ENCODE results near the gene RAP1GAP. TPM values are rescaled to one million over a fixed set of nuclear protein-coding genes. Genes with fewer than 3 reads are reported as not detected.
A peak's percentile ranks its signal among the peaks of the same experiment; 100 is the strongest.

Gene RAP1GAP
- total and polyA plus RNA-seq, 5 donors: 15.3 to 18.7 (median 16.8) TPM

DNA sequence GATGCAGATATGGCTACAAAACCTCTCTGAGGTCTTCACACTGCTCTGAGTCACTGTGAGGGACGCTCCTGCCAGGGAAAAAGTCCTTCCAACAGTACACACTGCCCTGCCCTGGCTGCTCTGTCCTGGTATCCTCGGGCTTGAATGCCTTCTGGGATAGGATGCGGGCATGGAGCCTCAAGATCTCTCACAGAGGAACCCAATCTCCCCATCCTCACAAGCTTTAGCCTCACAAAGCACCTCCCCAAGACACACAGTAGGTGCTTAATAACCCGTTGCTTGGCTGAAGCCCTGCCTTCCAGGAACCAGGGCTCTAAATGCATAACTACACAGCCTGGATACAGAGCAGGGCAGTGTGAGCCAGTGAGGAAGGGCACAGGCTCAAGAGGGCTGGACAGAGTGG is 9.2 kb downstream of the RAP1GAP start:
- no peaks in the 10 kb centered on the region for H3K9me3 ChIP-seq (ENCODE audit: control insufficient read depth, low read length)
- intact Hi-C loops (cut with DNase I): loop anchor here in 3 of 4 donors (5.0 to 10.0 kb wide), 6 partner anchors 143 to 425 kb away; no protein-coding TSS in a partner anchor
- H3K4me3 ChIP-seq (ENCODE audit: low read length): no peak overlapping the region
- peaks cover 3% of the 10 kb centered on the region for H3K4me1 ChIP-seq (ENCODE audit: control insufficient read depth, insufficient read depth, low read length)
- no peak for ATAC-seq
- H3K27me3 ChIP-seq (ENCODE audit: control insufficient read depth, insufficient read depth): no peaks in the 10 kb centered on the region
- H3K27ac ChIP-seq (ENCODE audit: low read length): no peak overlapping the region
- DNase-seq: no peak
- 47% methylated on average over 4 of the region's 4 CpGs for WGBS

GRCh38 chr1:21659099-21659923 is 9.8 kb downstream of the RAP1GAP start:
- 2% methylated on average over 64 of the region's 64 CpGs for WGBS
- Histone ChIP-seq H3K4me1 (ENCODE audit: control insufficient read depth, insufficient read depth, low read length) (peaks cover 3% of the 10 kb centered on the region), H3K27me3 (ENCODE audit: control insufficient read depth, insufficient read depth) (no peaks in the 10 kb centered on the region), H3K9me3 (ENCODE audit: control insufficient read depth, low read length) (no peaks in the 10 kb centered on the region), H3K27ac (ENCODE audit: low read length) (no peak overlapping the region), H3K4me3 (ENCODE audit: low read length) (no peak overlapping the region)
- intact Hi-C loops (cut with DNase I): loop anchor here in 3 of 4 donors (5.0 to 10.0 kb wide), 5 partner anchors 145 to 425 kb away; no protein-coding TSS in a partner anchor
- ATAC-seq: peak; percentile 82 to 87
- peak; percentile 71 to 90 (median 86) for DNase-seq

DNA sequence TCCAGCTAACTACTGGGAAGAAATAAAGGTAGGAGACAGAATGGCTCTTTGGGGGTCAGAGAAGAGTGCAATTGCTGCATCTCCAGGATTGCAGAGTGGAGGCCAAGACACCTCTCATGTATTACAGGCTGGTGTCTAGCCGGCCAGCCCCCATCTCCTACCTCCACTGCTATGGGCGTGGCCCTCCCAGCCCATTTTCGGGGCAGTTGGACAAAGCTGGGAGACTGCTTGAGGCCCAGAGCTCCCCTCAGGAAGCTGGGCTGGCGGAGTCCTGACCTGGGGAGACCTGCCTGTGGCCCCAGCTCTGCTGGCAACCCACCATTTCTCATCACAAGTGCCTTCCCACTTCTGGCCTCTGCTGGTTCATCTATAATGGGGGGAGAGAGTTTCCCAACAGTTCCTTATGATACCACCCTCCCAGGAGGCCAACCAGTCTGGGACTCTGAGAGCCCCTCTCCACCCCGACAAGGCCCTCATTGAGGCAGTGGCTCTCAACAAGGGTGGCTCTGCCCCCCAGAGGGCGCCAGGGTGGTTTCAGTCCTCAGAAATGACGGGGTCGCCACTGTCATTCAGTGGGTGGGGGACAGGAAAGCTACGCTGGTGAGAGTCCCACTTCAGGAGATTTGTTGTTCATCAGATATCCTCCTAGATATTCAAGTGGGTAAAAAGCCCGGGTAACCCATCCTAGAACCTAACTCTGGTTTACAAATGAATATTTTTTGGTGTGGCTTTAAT is 11.5 kb downstream of the RAP1GAP start:
- no peak for DNase-seq
- Histone ChIP-seq H3K9me3 (ENCODE audit: control insufficient read depth, low read length) (no peaks in the 10 kb centered on the region), H3K27ac (ENCODE audit: low read length) (no peak overlapping the region), H3K27me3 (ENCODE audit: control insufficient read depth, insufficient read depth) (no peaks in the 10 kb centered on the region), H3K4me3 (ENCODE audit: low read length) (no peak overlapping the region), H3K4me1 (ENCODE audit: control insufficient read depth, insufficient read depth, low read length) (peaks cover 3% of the 10 kb centered on the region)
- intact Hi-C loops (cut with DNase I): loop anchor here (2.0 to 10.0 kb wide), 6 partner anchors 143 to 423 kb away; partner anchors contain the start of gene ALPL (in 1 of the 4)
- 64% methylated on average over 10 of the region's 10 CpGs for WGBS
- no peak for ATAC-seq

DNA sequence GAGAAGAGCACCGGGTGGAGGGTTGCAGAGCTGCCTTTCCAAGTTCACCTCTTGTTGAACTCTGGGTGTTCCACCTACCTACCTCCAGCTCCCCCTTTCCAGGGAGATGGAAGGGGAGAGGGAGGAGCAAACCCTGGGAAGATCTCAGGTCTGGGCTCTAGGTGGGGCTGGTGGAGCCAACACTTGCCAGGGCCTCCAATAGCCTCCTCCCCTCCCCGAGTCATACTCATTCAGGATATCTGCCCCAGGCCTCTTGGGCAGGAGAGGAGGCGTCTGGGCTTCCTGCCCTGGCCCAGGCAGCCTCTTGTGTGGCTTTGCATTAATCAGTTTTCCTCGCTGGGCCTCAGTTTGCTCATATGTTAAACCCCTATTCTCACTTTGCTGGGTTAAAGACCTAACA is 13.4 kb downstream of the RAP1GAP start:
- 41% methylated on average over 4 of the region's 4 CpGs for WGBS
- no peaks in the 10 kb centered on the region for H3K9me3 ChIP-seq (ENCODE audit: control insufficient read depth, low read length)
- no peak overlapping the region for H3K27ac ChIP-seq (ENCODE audit: low read length)
- ATAC-seq (no peak), DNase-seq (no peak)
- H3K27me3 ChIP-seq (ENCODE audit: control insufficient read depth, insufficient read depth): no peaks in the 10 kb centered on the region
- H3K4me3 ChIP-seq (ENCODE audit: low read length): no peak overlapping the region
- peaks cover 8% of the 10 kb centered on the region for H3K4me1 ChIP-seq (ENCODE audit: control insufficient read depth, insufficient read depth, low read length)
- intact Hi-C loops (cut with DNase I): loop anchor here (2.0 to 10.0 kb wide), 6 partner anchors 141 to 421 kb away; partner anchors contain the start of gene ALPL (in 1 of the 4)

DNA sequence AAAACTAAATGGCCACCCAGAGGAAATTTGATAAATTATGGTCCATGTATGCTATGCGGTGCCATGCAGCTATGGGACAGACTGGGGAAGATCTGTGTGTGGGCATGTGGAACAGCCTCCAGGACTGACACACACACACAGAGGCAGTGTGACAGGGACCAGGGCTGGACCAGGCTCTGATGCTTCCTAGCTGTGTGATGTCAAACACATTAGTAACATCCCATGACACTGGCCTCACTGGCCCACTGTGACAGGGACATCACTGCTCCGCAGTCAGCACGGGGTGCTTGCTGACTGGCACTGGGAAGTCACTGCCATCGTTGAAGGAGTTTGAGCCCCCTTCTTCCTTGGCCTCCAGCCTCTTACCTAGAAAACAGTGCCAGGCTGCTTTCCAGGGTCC is 13.9 kb downstream of the RAP1GAP start:
- Histone ChIP-seq H3K9me3 (ENCODE audit: control insufficient read depth, low read length) (no peaks in the 10 kb centered on the region), H3K4me3 (ENCODE audit: low read length) (no peak overlapping the region), H3K27me3 (ENCODE audit: control insufficient read depth, insufficient read depth) (no peaks in the 10 kb centered on the region), H3K4me1 (ENCODE audit: control insufficient read depth, insufficient read depth, low read length) (peaks cover 8% of the 10 kb centered on the region), H3K27ac (ENCODE audit: low read length) (no peak overlapping the region)
- peak in 1 of 3 donors; percentile 44 for DNase-seq
- ATAC-seq: no peak
- WGBS: 85% methylated on average over 4 of the region's 4 CpGs
- intact Hi-C loops (cut with DNase I): loop anchor here in 3 of 4 donors (5.0 to 10.0 kb wide), 5 partner anchors 140 to 420 kb away; no protein-coding TSS in a partner anchor

DNA sequence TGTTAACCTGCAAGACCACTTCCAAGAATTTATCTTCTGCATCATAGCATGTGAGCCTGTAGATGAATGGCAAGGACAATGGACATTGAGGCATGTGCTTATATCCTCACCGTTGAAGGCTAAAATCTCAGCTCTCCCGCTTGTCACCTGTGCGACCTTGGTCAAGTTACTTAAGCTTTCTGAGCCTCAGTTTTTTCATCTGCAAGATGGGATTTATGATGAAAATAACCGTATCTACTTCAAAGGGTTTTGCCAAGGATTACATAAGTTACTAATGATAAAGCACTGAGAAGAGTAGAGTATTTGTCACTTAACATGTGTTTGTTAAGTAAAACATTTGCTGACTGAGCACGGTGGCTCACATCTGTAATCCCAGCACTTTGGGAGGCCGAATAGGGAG is 14.9 kb downstream of the RAP1GAP start:
- DNase-seq (no peak), ATAC-seq (no peak)
- peaks cover 5% of the 10 kb centered on the region for H3K4me1 ChIP-seq (ENCODE audit: control insufficient read depth, insufficient read depth, low read length)
- H3K27ac ChIP-seq (ENCODE audit: low read length): no peak overlapping the region
- intact Hi-C loops (cut with DNase I): loop anchor here in 3 of 4 donors (10.0 kb wide), 4 partner anchors 139 to 419 kb away; no protein-coding TSS in a partner anchor
- H3K9me3 ChIP-seq (ENCODE audit: control insufficient read depth, low read length): no peaks in the 10 kb centered on the region
- H3K27me3 ChIP-seq (ENCODE audit: control insufficient read depth, insufficient read depth): no peaks in the 10 kb centered on the region
- 80% methylated on average over 6 of the region's 6 CpGs for WGBS
- no peak overlapping the region for H3K4me3 ChIP-seq (ENCODE audit: low read length)

GRCh38 chr1:21653744-21654100 is 15.4 kb downstream of the RAP1GAP start:
- WGBS: 58% methylated on average over 6 of the region's 6 CpGs

GRCh38 chr1:21652937-21653743 is 16.0 kb downstream of the RAP1GAP start:
- WGBS: 70% methylated on average over 10 of the region's 10 CpGs
- Histone ChIP-seq H3K27me3 (ENCODE audit: control insufficient read depth, insufficient read depth) (no peaks in the 10 kb centered on the region), H3K27ac (ENCODE audit: low read length) (no peak overlapping the region), H3K4me3 (ENCODE audit: low read length) (no peak overlapping the region), H3K4me1 (ENCODE audit: control insufficient read depth, insufficient read depth, low read length) (peaks cover 5% of the 10 kb centered on the region), H3K9me3 (ENCODE audit: control insufficient read depth, low read length) (no peaks in the 10 kb centered on the region)
- DNase-seq: no peak
- ATAC-seq: no peak
- intact Hi-C loops (cut with DNase I): loop anchor here in 3 of 4 donors (10.0 kb wide), 4 partner anchors 138 to 418 kb away; no protein-coding TSS in a partner anchor

More at GRCh38 chr1:21653744-21654100, 15.4 kb downstream of the RAP1GAP start:
- Histone ChIP-seq H3K4me1 (ENCODE audit: control insufficient read depth, insufficient read depth, low read length) (peaks cover 5% of the 10 kb centered on the region), H3K27me3 (ENCODE audit: control insufficient read depth, insufficient read depth) (no peaks in the 10 kb centered on the region), H3K9me3 (ENCODE audit: control insufficient read depth, low read length) (no peaks in the 10 kb centered on the region), H3K27ac (ENCODE audit: low read length) (no peak overlapping the region), H3K4me3 (ENCODE audit: low read length) (no peak overlapping the region)
- intact Hi-C loops (cut with DNase I): loop anchor here in 3 of 4 donors (10.0 kb wide), 4 partner anchors 139 to 419 kb away; no protein-coding TSS in a partner anchor
- ATAC-seq: no peak
- DNase-seq: peak in 1 of 3 donors; percentile 55

- peaks cover 5% of the 10 kb centered on the region for H3K4me1 ChIP-seq (ENCODE audit: control insufficient read depth, insufficient read depth, low read length)
- H3K27ac ChIP-seq (ENCODE audit: low read length): no peak overlapping the region
- 23% methylated on average over 39 of the region's 39 CpGs for WGBS
- intact Hi-C loops (cut with DNase I): loop anchor here in 3 of 4 donors (10.0 kb wide), 4 partner anchors 138 to 418 kb away; no protein-coding TSS in a partner anchor
- no peaks in the 10 kb centered on the region for H3K27me3 ChIP-seq (ENCODE audit: control insufficient read depth, insufficient read depth)
- peak in 1 of 3 donors; percentile 58 for DNase-seq
- no peaks in the 10 kb centered on the region for H3K9me3 ChIP-seq (ENCODE audit: control insufficient read depth, low read length)
- H3K4me3 ChIP-seq (ENCODE audit: low read length): peak overlapping the region; percentile 54
- ATAC-seq: no peak
Observed at GRCh38 chr1:21652101-21652936, 16.8 kb downstream of the RAP1GAP start.
